ENCODE results near the gene C1QC.
"Not testable (repeated sequence)": the region's sequence is repeated elsewhere in the genome, so short reads cannot be mapped to it uniquely, and the experiment has no call there.

Gene C1QC

DNA sequence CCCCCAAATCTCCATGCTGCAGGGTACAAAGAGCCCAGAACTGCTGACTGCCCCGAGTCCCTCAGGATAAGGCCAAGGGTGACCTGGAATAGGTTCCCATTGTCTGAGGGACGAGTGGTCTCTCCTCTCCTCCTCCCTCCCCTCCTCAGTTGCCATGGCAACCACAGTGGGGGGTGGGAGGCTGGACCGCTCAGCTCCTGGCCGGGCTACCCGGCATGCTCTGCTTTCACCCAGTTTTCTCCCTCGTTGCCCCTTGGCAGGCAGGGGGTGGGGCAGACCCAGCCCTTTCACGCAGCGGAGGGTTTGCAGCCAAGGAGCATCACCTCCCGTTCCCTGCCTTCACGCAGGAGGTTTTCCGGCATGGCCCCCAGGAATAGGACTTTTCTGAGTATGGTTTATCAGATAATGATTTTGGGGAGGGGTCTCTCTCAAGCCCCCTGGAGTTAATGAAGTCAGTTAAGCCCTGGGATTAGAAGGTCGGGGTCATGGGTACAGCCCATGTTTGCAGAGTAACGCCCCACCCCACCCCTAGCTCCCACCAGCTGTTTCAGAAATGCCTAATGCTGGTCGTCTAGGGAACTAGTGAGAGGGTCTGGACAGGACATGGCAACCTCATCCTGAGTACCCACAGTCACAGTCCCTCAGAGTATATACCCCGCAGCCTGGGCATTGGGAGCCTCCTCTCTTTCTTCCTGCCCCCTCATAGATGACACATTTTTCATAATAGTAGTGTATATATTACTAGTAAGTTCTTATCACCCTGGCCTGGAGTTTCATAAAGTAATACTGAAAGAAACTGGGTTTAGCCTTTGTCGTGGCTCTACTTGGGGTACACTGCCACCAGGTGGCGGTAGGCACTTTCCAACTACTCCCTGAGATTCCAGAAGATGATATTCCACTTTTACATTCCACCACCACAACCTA, 30.3 kb downstream of the C1QC start:
- TF ChIP-seq, protein P1, sequence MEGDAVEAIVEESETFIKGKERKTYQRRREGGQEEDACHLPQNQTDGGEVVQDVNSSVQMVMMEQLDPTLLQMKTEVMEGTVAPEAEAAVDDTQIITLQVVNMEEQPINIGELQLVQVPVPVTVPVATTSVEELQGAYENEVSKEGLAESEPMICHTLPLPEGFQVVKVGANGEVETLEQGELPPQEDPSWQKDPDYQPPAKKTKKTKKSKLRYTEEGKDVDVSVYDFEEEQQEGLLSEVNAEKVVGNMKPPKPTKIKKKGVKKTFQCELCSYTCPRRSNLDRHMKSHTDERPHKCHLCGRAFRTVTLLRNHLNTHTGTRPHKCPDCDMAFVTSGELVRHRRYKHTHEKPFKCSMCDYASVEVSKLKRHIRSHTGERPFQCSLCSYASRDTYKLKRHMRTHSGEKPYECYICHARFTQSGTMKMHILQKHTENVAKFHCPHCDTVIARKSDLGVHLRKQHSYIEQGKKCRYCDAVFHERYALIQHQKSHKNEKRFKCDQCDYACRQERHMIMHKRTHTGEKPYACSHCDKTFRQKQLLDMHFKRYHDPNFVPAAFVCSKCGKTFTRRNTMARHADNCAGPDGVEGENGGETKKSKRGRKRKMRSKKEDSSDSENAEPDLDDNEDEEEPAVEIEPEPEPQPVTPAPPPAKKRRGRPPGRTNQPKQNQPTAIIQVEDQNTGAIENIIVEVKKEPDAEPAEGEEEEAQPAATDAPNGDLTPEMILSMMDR (IDR thresholded peaks at IDR 0.05; ENCODE audit: extremely low read depth, missing control alignments), result peak; percentile 79
- DNase-seq (ENCODE audit: low spot score), result peak; percentile 71

DNA sequence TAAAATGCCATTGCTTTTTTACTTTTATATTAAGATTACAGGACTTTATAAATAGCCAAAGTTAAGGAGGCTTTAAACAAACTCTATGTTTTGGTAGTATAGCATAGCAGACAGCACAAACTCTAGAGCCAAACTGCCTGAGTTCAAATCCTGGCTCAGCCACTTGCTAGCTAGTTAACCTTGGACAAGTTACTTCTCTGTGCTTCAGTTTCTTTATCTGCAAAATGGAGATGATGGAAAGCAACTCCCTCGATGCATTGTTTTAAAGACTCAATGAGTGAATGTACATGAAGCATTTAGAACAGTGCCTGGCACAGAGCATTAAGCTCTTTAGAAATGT, 30.9 kb downstream of the C1QC start:
- DNase-seq (ENCODE audit: low spot score), result no peak
- TF ChIP-seq, protein P1 (IDR thresholded peaks at IDR 0.05; ENCODE audit: extremely low read depth, missing control alignments), result no peak

DNA sequence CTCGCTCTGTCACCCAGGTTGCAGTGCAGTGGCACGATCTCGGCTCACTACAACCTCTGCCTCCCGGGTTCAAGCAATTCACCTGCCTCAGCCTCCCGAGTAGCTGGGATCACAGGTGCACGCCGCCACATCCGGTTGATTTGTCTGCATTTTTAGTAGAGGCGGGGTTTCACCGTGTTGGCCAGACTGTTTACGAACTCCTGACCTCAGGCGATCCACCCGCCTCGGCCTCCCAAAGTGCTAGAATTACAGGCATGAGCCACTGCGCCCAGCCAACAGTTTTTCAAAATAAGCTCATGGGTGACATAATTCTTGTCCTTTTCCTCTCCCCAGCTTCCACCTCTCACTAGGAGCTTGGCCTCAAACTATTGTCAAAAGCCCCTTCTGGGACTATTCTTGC, 32.7 kb downstream of the C1QC start:
- DNase-seq (ENCODE audit: low spot score), result not testable (repeated sequence)

DNA sequence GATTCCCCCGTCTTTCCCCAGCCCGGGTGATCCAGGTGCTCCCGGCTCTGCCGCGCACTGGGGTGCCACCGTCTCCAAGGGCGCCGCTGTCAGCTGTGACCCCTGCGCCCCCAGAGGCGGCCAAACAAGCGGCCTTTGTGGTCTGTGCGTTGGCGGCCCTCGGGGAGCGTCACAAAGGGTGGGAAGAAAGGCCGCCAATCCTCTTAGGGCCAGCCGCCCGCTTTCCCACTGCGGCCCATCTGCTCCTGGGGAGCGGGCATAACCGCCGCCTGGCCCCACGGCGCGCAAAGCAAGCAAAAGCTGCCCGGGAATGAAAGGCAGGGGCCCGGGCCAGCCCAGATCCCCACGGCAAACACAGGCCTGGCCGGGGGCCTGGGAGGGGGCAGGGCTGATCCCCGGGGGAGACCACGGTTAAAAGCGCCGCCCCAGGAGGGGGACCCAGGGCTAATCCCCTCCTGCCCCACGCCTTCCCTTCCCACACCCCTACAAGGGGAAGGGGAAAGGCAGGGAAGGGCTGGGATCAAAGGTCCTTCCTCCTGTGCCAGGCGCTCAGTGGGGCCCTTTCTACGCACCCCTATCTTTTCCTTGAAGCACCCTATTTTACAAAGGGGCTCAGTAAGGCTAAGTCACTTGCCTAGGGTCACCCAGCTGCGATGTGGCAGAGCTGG, 33.6 kb downstream of the C1QC start:
- DNase-seq (ENCODE audit: low spot score), result no peak
- TF ChIP-seq, protein P1 (IDR thresholded peaks at IDR 0.05; ENCODE audit: extremely low read depth, missing control alignments), result no peak

DNA sequence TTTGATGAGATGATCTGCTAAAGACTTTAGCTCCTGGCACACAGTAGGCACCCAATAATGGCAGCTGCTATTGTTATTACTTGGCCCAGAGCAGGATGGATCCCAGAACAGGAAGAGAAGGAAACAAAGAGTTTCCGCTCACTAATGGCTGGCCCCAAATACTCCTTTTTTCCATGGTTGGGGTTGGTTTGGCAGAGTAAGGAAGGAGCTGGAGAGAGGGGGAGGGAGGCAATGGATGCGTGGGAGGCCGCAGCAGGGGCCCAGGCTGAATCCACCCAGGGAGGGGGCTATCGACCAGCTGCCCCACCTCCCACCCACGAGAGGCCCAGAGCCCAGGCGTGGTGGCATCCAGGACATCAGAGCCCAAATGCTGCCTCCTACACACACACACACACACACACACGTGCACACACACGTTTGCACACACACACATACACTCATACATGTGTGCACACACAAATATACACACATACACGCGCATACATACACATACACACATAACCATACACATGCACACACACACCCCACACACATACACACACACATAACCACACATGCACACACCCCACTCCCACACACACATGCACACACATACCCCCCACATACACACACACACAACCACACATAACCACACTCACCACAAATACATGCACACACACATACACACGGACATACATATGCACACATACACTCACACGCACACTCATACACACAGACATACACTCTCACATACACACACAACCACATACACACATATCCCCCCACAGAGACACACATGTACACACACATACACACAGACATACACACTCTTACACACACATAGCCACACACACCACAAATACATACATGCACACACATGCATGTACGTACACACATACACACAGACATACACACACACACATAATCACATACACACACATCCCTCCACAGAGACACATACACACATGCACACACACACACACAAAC, 34.8 kb downstream of the C1QC start:
- DNase-seq (ENCODE audit: low spot score), result no peak
- TF ChIP-seq, protein P1 (IDR thresholded peaks at IDR 0.05; ENCODE audit: extremely low read depth, missing control alignments), result no peak

DNA sequence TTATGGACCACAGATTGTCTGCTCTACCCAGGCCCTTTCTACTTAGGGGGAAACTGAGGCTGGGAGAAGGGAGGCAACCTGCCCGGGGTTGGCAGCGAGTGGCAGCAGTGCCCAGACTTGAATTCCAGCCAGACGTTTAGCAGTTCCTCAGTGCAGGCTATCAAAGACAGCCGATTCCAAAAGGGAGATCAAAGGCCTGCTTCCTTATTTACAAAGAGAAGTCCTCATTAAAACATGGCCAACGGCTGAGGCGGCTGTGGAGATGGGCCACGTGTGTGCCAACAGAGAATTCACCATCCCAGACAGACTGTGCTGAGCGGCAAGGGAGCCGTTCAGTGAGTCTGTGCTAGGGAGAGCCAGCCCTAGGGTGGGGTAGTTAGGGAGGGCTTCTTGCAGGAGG, 37.3 kb downstream of the C1QC start:
- TF ChIP-seq, protein P1 (IDR thresholded peaks at IDR 0.05; ENCODE audit: extremely low read depth, missing control alignments), result no peak
- DNase-seq (ENCODE audit: low spot score), result no peak

DNA sequence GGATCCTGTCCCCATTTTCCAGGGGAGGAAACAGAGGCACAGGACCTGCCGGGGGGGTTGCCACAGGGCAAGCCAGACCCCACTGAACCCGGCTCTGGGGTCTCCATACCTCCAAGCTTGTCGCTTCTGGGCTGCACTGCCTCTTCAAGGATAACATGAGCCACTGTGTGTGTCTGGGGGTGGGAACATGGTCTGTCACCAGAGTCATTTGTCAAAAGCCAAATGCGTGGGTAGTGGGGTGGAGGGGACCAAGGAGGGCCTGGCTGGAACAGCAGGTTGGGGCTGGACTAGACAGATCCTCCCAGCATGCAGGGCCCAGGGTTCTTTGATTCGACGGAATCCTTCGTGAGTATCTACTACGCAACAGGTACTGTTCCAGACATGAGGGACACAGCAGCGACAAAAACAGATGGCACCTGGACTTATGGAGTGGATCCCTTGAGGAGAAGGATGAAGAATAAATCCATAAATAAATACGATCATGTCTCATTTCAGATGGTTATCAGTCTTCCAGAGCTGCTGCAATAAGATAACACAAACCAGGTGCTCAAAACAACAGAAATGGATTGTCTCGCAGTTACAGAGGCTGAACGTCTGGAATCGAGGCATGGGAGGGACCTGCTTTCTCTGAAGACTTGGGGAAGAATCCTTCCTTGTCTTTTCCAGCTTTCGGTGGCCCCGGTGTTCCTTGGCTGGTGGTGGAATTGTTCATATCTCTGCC, 38.3 kb downstream of the C1QC start:
- DNase-seq (ENCODE audit: low spot score), result no peak
- TF ChIP-seq, protein P1 (IDR thresholded peaks at IDR 0.05; ENCODE audit: extremely low read depth, missing control alignments), result no peak

All from GM20000 (cell line).